Neural cell (in vitro differentiated cells): Measurements from ENCODE around the gene HIRIP3. TPM values are rescaled to one million over a fixed set of nuclear protein-coding genes. Genes with fewer than 3 reads are reported as not detected.

Source experiments
- H2AFZ ChIP-seq: fragments of 200-600, 300-800 bp; sonication (generic), shearing (Covaris generic); 2 replicates; pipeline ENCODE4 v1.6.0; 2014; ENCODE audit warnings: low read depth, mild to moderate bottlenecking, antibody characterized with exemption, low read length, moderate library complexity
- H3F3A ChIP-seq: fragments of 200-600 bp; shearing (Covaris generic); 2 replicates; pipeline ENCODE4 v1.6.1; 2016; ENCODE audit warnings: mild to moderate bottlenecking, moderate library complexity, mixed read lengths, antibody characterized with exemption, low read length; ENCODE audit not compliant: insufficient read depth, poor library complexity, severe bottlenecking
- H3K27ac ChIP-seq: fragments of 200-600, 300-800 bp; sonication (generic), shearing (Covaris generic); 2 replicates; pipeline ENCODE4 v1.5.1; 2014; ENCODE audit warnings: mild to moderate bottlenecking, low read length, moderate library complexity
- H3K27me3 ChIP-seq: fragments of 300-800, 200-600 bp; sonication (generic), shearing (Covaris generic); 2 replicates; pipeline ENCODE4 v1.6.0; 2014; ENCODE audit warnings: mild to moderate bottlenecking, low read depth, low read length, moderate library complexity; ENCODE audit not compliant: insufficient read depth
- H3K36me3 ChIP-seq: fragments of 300-800, 200-600 bp; sonication (generic), shearing (Covaris generic); 2 replicates; pipeline ENCODE4 v1.5.1; 2014; ENCODE audit warnings: mild to moderate bottlenecking, antibody characterized with exemption, low read length, moderate library complexity; ENCODE audit not compliant: insufficient read depth
- H3K4me2 ChIP-seq: fragments of 300-800, 200-600 bp; sonication (generic), shearing (Covaris generic); 2 replicates; pipeline ENCODE4 v1.6.0; 2014; ENCODE audit warnings: mild to moderate bottlenecking, low read length
- H3K4me3 ChIP-seq: fragments of 300-800, 200-600 bp; sonication (generic), shearing (Covaris generic); 2 replicates; pipeline ENCODE4 v1.5.1; 2014; ENCODE audit warnings: mild to moderate bottlenecking, low read length, moderate library complexity
- H3K79me2 ChIP-seq: fragments of 200-600 bp; shearing (Covaris generic); replicated peaks from 2 replicates; pipeline ENCODE4 v1.6.0; 2014; ENCODE audit warnings: mild to moderate bottlenecking, low read length, moderate library complexity; ENCODE audit not compliant: insufficient read depth
- H3K9ac ChIP-seq: fragments of 300-800, 200-600 bp; sonication (generic), shearing (Covaris generic); 2 replicates; pipeline ENCODE4 v1.6.1; 2016; ENCODE audit warnings: mild to moderate bottlenecking, low read length, mixed read lengths
- H3K9me2 ChIP-seq: fragments of 200-600 bp; shearing (Covaris generic); 2 replicates; pipeline ENCODE4 v1.6.1; 2016; ENCODE audit warnings: mild to moderate bottlenecking, low read length, mixed read lengths; ENCODE audit not compliant: insufficient read depth
- H3K9me3 ChIP-seq: fragments of 200-600, 300-800 bp; sonication (generic), shearing (Covaris generic); 2 replicates; pipeline ENCODE4 v1.6.1; 2016; ENCODE audit warnings: mild to moderate bottlenecking, mixed run types, low read length, moderate library complexity, mixed read lengths
- H4K20me1 ChIP-seq: fragments of 200-600 bp; shearing (Covaris generic); 2 replicates; pipeline ENCODE4 v1.6.1; 2016; ENCODE audit warnings: mild to moderate bottlenecking, mixed run types; ENCODE audit not compliant: insufficient read depth
- CTCF ChIP-seq: fragments of 450-650 bp; IDR thresholded peaks from 2 replicates; pipeline ENCODE4 v1.5.1; 2014; ENCODE audit warnings: antibody characterized with exemption, mild to moderate bottlenecking, moderate library complexity; ENCODE audit not compliant: poor library complexity, severe bottlenecking
- EP300 ChIP-seq: fragments of 450-650 bp; conservative IDR thresholded peaks from 2 replicates; pipeline ENCODE4 v1.6.1; 2014; ENCODE audit warnings: antibody characterized with exemption, mild to moderate bottlenecking, moderate library complexity; ENCODE audit not compliant: poor library complexity, severe bottlenecking
- EZH2 ChIP-seq: fragments of 200-600, 300-800 bp; shearing (Covaris generic), sonication (generic); IDR thresholded peaks from 2 replicates; pipeline ENCODE4 v1.6.1; 2014; ENCODE audit warnings: antibody characterized with exemption, low read length, borderline replicate concordance, mild to moderate bottlenecking; ENCODE audit not compliant: insufficient read depth, poor library complexity, severe bottlenecking
- MXI1 ChIP-seq: fragments of 450-650 bp; conservative IDR thresholded peaks from 2 replicates; pipeline ENCODE4 v1.6.1; 2014; ENCODE audit warnings: antibody characterized with exemption, mild to moderate bottlenecking; ENCODE audit not compliant: poor library complexity, severe bottlenecking
- POLR2AphosphoS5 ChIP-seq: IDR thresholded peaks from 2 replicates; pipeline ENCODE4 v1.6.1; 2012
- RAD21 ChIP-seq: fragments of 450-650 bp; conservative IDR thresholded peaks from 2 replicates; pipeline ENCODE4 v1.6.1; 2014; ENCODE audit warnings: antibody characterized with exemption, mild to moderate bottlenecking, moderate library complexity
- REST ChIP-seq: IDR thresholded peaks from 2 replicates; pipeline ENCODE4 v1.6.1; 2012; ENCODE audit warnings: borderline replicate concordance
- SMC3 ChIP-seq: fragments of 450-650 bp; conservative IDR thresholded peaks from 2 replicates; pipeline ENCODE4 v1.6.1; 2014; ENCODE audit warnings: antibody characterized with exemption, mild to moderate bottlenecking, moderate library complexity; ENCODE audit not compliant: poor library complexity
- TAF1 ChIP-seq: IDR thresholded peaks from 2 replicates; pipeline ENCODE4 v1.6.1; 2012; ENCODE audit warnings: low read depth
- polyA plus RNA-seq: library from polyadenylated mRNA; depleted of rRNA; stranded (reverse); fragments of >200 nt; gene quantifications from 2 replicates; pipeline ENCODE4 v1.2.3, GENCODE V29; 2014

HIRIP3 gene
- polyA plus RNA-seq, 1 donor from 2014 or later = 51.2 TPM

- Histone ChIP-seq H4K20me1 (no peaks in the 10 kb centered on the region), H3K27me3 (no peaks in the 10 kb centered on the region), H3K9ac (no peak overlapping the region), H2AFZ (no peak overlapping the region), H3K27ac (no peak overlapping the region), H3K9me3 (no peaks in the 10 kb centered on the region), H3K36me3 (no peaks in the 10 kb centered on the region), H3F3A (no peaks in the 10 kb centered on the region), H3K4me2 (no peak overlapping the region), H3K79me2 (no peaks in the 10 kb centered on the region), H3K9me2 (no peaks in the 10 kb centered on the region), H3K4me3 (no peak overlapping the region)
- TF ChIP-seq POLR2AphosphoS5 = no peak
- no peak for TF ChIP-seq EP300
- TF ChIP-seq EZH2 = no peak
- no peak for TF ChIP-seq MXI1
- TF ChIP-seq REST = no peak
- TF ChIP-seq RAD21 = no peak
- no peak for TF ChIP-seq CTCF
- TF ChIP-seq SMC3 = no peak
- TF ChIP-seq TAF1 = no peak
Observed at GRCh38 chr16:30040221-30040620, 44.8 kb upstream of the HIRIP3 start.

GRCh38 chr16:30033270-30033669 lies 37.9 kb upstream of the HIRIP3 start:
- TF ChIP-seq EP300 (no peak), RAD21 (no peak), SMC3 (no peak), POLR2AphosphoS5 (no peak)
- no peak overlapping the region for H3K4me3 ChIP-seq

More at GRCh38 chr16:30033270-30033669, 37.9 kb upstream of the HIRIP3 start:
- no peaks in the 10 kb centered on the region for H4K20me1 ChIP-seq
- no peak overlapping the region for H3K4me2 ChIP-seq
- H3K36me3 ChIP-seq = no peaks in the 10 kb centered on the region
- H3K9ac ChIP-seq = no peak overlapping the region
- no peak overlapping the region for H3K27ac ChIP-seq
- H3K27me3 ChIP-seq = no peaks in the 10 kb centered on the region
- H3F3A ChIP-seq = no peaks in the 10 kb centered on the region
- H3K79me2 ChIP-seq = peaks cover 8% of the 10 kb centered on the region
- no peaks in the 10 kb centered on the region for H3K9me2 ChIP-seq
- H2AFZ ChIP-seq = no peak overlapping the region
- no peaks in the 10 kb centered on the region for H3K9me3 ChIP-seq
